HL-60 (cell line): ENCODE measurements around the gene BTBD9.

Source experiments
- CTCF ChIP-seq: IDR thresholded peaks from one replicate; pipeline ENCODE4 v1.5.1; 2011; ENCODE audit warnings: low read length, control low read depth, inconsistent platforms; ENCODE audit not compliant: insufficient read depth
- GABPA ChIP-seq: IDR thresholded peaks from 2 replicates; pipeline ENCODE4 v1.6.1; 2012; ENCODE audit warnings: low read depth
- POLR2AphosphoS5 ChIP-seq: IDR thresholded peaks from 2 replicates; pipeline ENCODE4 v1.6.1; 2012; ENCODE audit warnings: low read depth
- REST ChIP-seq: IDR thresholded peaks from 2 replicates; pipeline ENCODE4 v1.6.1; 2012; ENCODE audit warnings: low read depth; ENCODE audit not compliant: insufficient replicate concordance

- TF ChIP-seq CTCF (no peak), REST (no peak), POLR2AphosphoS5 (no peak), GABPA (no peak)
Observed at GRCh38 chr6:38322138-38322537, 317.6 kb downstream of the BTBD9 start.
